T follicular helper cell (primary cell): ENCODE results near the gene HBEGF.

ENCODE experiments used
- DNase-seq: peaks from one replicate; pipeline ENCODE4 v3.0.0-alpha.2; 2020; ENCODE audit warnings: low read depth
- total RNA-seq, 2 experiments: gene quantifications; one replicate each; lab custom pipeline; 2026; lab: John Stamatoyannopoulos, UW

HBEGF gene
- total RNA-seq = 12.6 to 16.7 reads per million in 2 experiments

- peak; percentile 33 for DNase-seq
These were observed at the start of gene HBEGF for GRCh38 chr5:140346348-140347221. Gene HBEGF, minus strand, starts transcription at chr5:140346603. Its CDS starts 275 bp downstream, at chr5:140346328.

GRCh38 chr5:140393738-140394137, 47.3 kb upstream of the HBEGF start:
- DNase-seq = no peak

GRCh38 chr5:140391732-140392131, 45.3 kb upstream of the HBEGF start:
- no peak for DNase-seq

GRCh38 chr5:140391312-140391711, 44.9 kb upstream of the HBEGF start:
- no peak for DNase-seq

- no peak for DNase-seq
These were observed 41.6 kb upstream of the HBEGF start for GRCh38 chr5:140388052-140388451.

- no peak for DNase-seq
These were observed 36.9 kb upstream of the HBEGF start for GRCh38 chr5:140383300-140383699.

GRCh38 chr5:140382866-140383265, 36.5 kb upstream of the HBEGF start:
- no peak for DNase-seq

GRCh38 chr5:140381972-140382371, 35.6 kb upstream of the HBEGF start:
- DNase-seq = no peak

- DNase-seq = no peak
These were observed 34.9 kb upstream of the HBEGF start for GRCh38 chr5:140381351-140381750.

GRCh38 chr5:140372971-140373487, 26.6 kb upstream of the HBEGF start:
- DNase-seq = peak; percentile 9

- no peak for DNase-seq
These were observed 25.2 kb upstream of the HBEGF start for GRCh38 chr5:140371356-140372151.

- no peak for DNase-seq
These were observed 21.0 kb upstream of the HBEGF start for GRCh38 chr5:140367256-140368013.

- no peak for DNase-seq
These were observed 20.3 kb upstream of the HBEGF start for GRCh38 chr5:140366589-140367255.

- DNase-seq = no peak
These were observed 19.5 kb upstream of the HBEGF start for GRCh38 chr5:140365941-140366340.

GRCh38 chr5:140365282-140365681, 18.9 kb upstream of the HBEGF start:
- DNase-seq = no peak

GRCh38 chr5:140364472-140364765, 18.0 kb upstream of the HBEGF start:
- DNase-seq = no peak

GRCh38 chr5:140363631-140364471, 17.4 kb upstream of the HBEGF start:
- no peak for DNase-seq

- DNase-seq = peak; percentile 70
These were observed 16.6 kb upstream of the HBEGF start for GRCh38 chr5:140362875-140363630.

- DNase-seq = no peak
These were observed 15.9 kb upstream of the HBEGF start for GRCh38 chr5:140362311-140362710.

GRCh38 chr5:140361901-140362300, 15.5 kb upstream of the HBEGF start:
- no peak for DNase-seq
